ENCODE results near the gene PSME3.

DNA sequence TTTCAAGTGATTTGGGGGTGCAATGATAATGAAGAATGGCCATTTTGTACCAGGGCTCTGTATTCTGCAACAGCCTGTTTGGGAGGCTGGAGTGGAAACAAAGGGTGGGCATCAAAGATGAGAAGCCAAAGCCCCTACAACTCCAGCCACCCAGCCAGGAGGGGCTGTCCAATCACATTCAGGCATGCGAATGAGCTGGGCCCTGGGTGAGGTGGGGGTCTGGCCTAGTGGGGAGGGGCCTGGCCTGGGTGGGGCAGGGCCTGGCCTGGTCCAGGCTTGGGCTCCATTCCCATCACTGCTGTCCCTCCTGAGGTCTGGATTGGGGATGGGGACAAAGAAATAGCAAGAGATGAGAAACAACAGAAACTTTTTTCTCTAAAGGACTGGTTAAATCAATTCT lies 24.2 kb downstream of the PSME3 start:
- TF ChIP-seq TAF1 (IDR thresholded peaks at IDR 0.05; ENCODE audit: borderline replicate concordance, insufficient read depth, low read length) (no peak), POLR2AphosphoS5 (IDR thresholded peaks at IDR 0.05; ENCODE audit: low read depth, low read length) (no peak), SIN3A (IDR thresholded peaks at IDR 0.05; ENCODE audit: borderline replicate concordance, insufficient read depth, low read length) (no peak)
- TF ChIP-seq, protein P1, sequence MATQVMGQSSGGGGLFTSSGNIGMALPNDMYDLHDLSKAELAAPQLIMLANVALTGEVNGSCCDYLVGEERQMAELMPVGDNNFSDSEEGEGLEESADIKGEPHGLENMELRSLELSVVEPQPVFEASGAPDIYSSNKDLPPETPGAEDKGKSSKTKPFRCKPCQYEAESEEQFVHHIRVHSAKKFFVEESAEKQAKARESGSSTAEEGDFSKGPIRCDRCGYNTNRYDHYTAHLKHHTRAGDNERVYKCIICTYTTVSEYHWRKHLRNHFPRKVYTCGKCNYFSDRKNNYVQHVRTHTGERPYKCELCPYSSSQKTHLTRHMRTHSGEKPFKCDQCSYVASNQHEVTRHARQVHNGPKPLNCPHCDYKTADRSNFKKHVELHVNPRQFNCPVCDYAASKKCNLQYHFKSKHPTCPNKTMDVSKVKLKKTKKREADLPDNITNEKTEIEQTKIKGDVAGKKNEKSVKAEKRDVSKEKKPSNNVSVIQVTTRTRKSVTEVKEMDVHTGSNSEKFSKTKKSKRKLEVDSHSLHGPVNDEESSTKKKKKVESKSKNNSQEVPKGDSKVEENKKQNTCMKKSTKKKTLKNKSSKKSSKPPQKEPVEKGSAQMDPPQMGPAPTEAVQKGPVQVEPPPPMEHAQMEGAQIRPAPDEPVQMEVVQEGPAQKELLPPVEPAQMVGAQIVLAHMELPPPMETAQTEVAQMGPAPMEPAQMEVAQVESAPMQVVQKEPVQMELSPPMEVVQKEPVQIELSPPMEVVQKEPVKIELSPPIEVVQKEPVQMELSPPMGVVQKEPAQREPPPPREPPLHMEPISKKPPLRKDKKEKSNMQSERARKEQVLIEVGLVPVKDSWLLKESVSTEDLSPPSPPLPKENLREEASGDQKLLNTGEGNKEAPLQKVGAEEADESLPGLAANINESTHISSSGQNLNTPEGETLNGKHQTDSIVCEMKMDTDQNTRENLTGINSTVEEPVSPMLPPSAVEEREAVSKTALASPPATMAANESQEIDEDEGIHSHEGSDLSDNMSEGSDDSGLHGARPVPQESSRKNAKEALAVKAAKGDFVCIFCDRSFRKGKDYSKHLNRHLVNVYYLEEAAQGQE (IDR thresholded peaks at IDR 0.05; ENCODE audit: insufficient read depth in 1 of 2, low read depth in 2 of 2, low read length in 2 of 2) = no peak
